Kidney epithelial cell (primary cell): ENCODE data around the gene DUS1L. TPM values are rescaled to one million over a fixed set of nuclear protein-coding genes. Genes with fewer than 3 reads are reported as not detected.

Experiments
- DNase-seq: peaks from one replicate; pipeline ENCODE4 v3.0.0-alpha.2; 2010; ENCODE audit warnings: low read depth
- H3K27me3 ChIP-seq: 2 replicates; pipeline ENCODE4 v1.6.0; 2011; ENCODE audit warnings: low read length; ENCODE audit not compliant: control insufficient read depth, insufficient read depth
- H3K36me3 ChIP-seq: 2 replicates; pipeline ENCODE4 v1.5.1; 2011; ENCODE audit warnings: low read length; ENCODE audit not compliant: control insufficient read depth, insufficient read depth
- H3K4me3 ChIP-seq: 2 replicates; pipeline ENCODE4 v1.5.1; 2011; ENCODE audit warnings: low read depth, mild to moderate bottlenecking, control low read depth, low read length
- total RNA-seq: library from RNA; depleted of rRNA; stranded (reverse); fragments of >200 nt; gene quantifications from 2 replicates; pipeline ENCODE4 v1.2.3, GENCODE V29; 2015
- TF ChIP-seq, protein P1 (sequence below): IDR thresholded peaks from 2 replicates; pipeline ENCODE4 v1.5.1; 2011; ENCODE audit warnings: mild to moderate bottlenecking, moderate library complexity, low read length, control low read depth, inconsistent platforms; ENCODE audit not compliant: insufficient read depth, poor library complexity, severe bottlenecking

DUS1L gene
- total RNA-seq, 1 donor from 2014 or later = 147 TPM

DNA sequence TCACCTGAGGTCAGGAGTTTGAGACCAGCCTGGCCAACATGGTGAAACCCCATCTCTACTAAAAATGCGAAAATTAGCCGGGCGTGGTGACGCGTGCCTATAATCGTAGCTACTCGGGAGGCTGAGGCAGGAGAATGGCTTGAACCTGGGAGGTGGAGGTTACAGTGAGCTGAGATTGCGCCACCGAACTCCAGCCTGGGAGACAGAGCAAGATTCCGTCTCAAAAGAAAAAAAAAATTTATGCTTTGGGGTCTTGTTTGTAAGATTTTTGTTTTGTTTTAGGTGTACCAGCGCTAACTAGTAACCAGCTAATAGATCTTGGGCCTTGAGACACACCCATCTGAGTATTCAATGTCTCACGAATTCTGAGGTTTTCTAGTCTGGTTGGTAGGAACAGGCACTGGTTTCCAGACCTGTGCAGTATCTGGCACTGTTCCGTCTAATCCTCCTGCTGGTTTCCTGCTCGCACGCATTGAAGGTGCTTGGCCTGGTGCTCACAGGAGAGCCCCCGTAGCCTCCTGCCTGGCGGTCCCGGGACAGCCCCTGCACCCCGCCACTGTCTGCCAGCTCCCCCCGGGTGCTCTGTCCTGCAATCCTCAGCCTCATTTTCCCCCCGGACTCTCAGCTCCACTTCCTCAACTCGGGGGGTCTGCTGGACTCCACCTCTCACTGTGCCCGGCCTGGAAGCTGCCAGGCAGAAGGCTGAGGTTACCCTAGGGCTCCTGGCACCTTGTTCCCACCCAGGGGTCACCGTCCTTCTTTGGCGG, 10.6 kb upstream of the DUS1L start:
- no peak for DNase-seq
- H3K27me3 ChIP-seq = no peaks in the 10 kb centered on the region
- no peak overlapping the region for H3K4me3 ChIP-seq
- TF ChIP-seq, protein P1, sequence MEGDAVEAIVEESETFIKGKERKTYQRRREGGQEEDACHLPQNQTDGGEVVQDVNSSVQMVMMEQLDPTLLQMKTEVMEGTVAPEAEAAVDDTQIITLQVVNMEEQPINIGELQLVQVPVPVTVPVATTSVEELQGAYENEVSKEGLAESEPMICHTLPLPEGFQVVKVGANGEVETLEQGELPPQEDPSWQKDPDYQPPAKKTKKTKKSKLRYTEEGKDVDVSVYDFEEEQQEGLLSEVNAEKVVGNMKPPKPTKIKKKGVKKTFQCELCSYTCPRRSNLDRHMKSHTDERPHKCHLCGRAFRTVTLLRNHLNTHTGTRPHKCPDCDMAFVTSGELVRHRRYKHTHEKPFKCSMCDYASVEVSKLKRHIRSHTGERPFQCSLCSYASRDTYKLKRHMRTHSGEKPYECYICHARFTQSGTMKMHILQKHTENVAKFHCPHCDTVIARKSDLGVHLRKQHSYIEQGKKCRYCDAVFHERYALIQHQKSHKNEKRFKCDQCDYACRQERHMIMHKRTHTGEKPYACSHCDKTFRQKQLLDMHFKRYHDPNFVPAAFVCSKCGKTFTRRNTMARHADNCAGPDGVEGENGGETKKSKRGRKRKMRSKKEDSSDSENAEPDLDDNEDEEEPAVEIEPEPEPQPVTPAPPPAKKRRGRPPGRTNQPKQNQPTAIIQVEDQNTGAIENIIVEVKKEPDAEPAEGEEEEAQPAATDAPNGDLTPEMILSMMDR = no peak
- peaks cover 4% of the 10 kb centered on the region for H3K36me3 ChIP-seq

DNA sequence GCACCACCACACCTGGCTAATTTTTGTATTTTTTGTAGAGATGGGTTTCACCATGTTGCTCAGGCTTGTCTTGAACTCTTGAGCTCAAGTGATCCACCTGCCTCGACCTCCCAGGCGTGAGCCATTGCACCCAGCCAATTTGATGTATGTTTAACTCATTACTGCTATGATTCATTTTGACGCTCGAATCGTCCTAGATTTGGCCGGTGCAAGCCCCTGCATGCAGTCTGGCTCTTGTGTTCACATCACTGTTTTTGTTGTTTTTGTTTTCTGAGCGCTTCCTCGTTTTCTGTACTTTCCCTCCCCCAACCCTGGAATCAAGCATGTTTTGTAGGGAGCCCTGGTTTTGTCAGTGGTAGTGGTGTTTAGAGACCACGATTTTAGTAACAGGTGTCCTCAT, 7.8 kb upstream of the DUS1L start:
- TF ChIP-seq, protein P1 = no peak
- no peak for DNase-seq

DNA sequence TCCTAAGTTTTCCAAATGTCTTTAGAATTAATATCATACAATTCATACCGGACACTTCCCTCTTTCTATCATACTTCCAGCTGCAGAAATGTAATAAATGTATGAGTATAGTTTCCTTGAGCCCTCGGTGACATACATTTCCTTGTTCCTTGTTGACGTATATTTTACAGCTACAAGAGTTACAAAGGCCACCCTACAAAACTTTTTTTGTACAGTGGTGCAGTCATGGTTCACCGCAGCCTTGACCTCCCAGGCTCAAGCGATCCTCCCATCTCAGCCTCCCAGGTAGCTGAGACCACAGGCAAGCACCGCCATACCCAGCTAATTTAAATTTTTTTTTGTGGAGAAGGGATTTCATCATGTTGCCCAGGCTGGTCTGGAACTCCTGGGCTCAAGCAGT, 7.2 kb upstream of the DUS1L start:
- Histone ChIP-seq H3K4me3 (no peak overlapping the region), H3K27me3 (no peaks in the 10 kb centered on the region), H3K36me3 (no peaks in the 10 kb centered on the region)
- TF ChIP-seq, protein P1 = no peak
- DNase-seq = no peak

More for the DNA sequence above, 7.8 kb upstream of the DUS1L start:
- Histone ChIP-seq H3K36me3 (no peaks in the 10 kb centered on the region), H3K4me3 (no peak overlapping the region), H3K27me3 (no peaks in the 10 kb centered on the region)

DNA sequence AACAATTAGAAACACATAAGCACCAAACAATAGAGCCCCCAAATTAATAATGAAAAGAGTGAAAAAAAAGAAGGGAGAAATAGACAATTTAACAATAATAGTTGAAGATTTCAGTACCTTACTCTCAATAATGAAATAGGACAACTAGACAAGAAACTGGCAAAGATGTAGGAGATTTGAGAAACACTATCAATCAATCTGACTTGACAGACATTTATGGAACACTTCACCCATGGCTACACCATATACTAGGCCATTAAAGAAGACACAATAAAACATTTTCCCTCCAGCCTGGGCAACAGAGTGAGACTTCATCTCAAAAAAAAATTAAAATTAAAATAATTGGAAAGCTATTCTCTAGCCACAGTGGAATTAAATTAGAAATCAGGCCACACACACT, 5.0 kb upstream of the DUS1L start:
- TF ChIP-seq, protein P1 = no peak
- no peak overlapping the region for H3K4me3 ChIP-seq

DNA sequence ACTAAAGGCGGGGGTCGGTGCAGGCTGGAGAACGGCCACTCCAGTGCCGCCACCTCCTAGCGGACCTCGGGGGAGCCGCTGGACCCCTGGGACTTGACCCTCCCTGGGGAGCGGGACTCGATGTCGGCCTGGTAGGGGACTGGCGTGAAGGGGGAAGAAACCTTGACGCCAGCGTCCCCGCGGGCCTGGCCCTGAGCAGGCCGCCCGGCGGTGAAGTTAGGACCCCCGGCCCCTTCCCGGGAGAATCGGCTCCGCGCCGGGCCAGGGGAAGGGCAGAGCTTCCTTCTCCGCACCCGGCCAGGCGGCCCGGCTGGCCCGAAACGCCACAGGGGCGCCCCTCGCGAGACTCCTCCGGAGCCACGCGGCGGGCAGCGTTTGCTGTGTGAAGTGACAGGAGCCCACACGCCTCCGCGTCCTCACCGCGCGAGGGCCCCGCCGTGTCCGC, 389 bp downstream of the DUS1L start:
- Histone ChIP-seq H3K4me3 (peak overlapping the region; percentile 92), H3K27me3 (no peaks in the 10 kb centered on the region), H3K36me3 (no peaks in the 10 kb centered on the region)
- no peak for DNase-seq
- TF ChIP-seq, protein P1 = no peak

More for the DNA sequence above, 5.0 kb upstream of the DUS1L start:
- no peak for DNase-seq
- H3K36me3 ChIP-seq = no peaks in the 10 kb centered on the region
- no peaks in the 10 kb centered on the region for H3K27me3 ChIP-seq

DNA sequence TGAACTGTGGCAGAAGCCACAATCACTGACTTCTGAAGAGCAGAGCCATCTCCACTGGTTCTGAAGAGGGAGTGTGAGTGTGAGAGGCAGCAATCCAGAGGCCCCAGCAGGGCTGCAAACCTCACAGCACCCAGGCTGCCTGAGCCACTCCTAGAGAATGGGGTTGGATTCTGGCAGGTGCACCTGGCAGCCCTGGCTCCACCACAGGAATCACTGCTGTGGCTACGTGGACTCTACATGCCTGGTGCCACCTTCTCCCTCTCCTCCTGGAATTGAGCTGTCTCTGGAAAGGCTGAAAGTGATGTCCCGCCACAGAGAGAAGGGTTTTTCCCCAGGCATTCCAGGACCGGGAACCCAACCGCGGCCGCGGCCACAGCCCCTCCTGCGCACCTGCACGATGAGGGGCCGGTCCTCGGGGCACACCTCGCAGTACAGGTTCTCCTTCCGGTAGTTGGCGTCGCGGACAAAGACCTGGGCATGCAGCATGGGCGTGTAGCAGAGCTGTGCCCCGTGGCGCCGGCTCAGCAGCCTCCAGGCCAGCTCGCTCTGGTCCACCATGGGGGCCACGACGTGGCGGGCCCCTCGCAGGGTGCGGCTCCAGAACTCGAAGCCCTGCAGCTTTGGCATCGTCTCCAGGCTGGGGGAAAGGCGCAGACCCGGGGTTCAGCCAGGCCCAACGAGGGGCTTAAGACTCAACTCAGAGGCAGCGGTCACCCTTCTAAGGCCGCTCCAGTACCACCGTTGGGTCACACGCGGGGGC, 991 bp downstream of the DUS1L start:
- no peak for DNase-seq
- TF ChIP-seq, protein P1 = no peak
- H3K4me3 ChIP-seq = peak overlapping the region; percentile 92
- H3K27me3 ChIP-seq = no peaks in the 10 kb centered on the region
- H3K36me3 ChIP-seq = no peaks in the 10 kb centered on the region
